ENCODE measurements around the gene HOOK1. TPM values are rescaled to one million over a fixed set of nuclear protein-coding genes. Genes with fewer than 3 reads are reported as not detected.

Gene HOOK1
- polyA plus RNA-seq = 1 to 10 TPM in 1 of 3 donors, under 1 TPM in 2; under 0.01 to 7.7 (median 0.68) TPM

GRCh38 chr1:59814901-59815825 lies at the start of gene HOOK1:
Gene HOOK1 (plus strand): TSS chr1:59814949. CDS start chr1:59815118, 169 bp downstream.
- no peak within 1 kb of the TSS for H3K27ac ChIP-seq (ENCODE audit: low read depth, low read length)
- 5 to 14% (median 11%) methylated on average over 63 to 71 of the region's 71 CpGs for WGBS, 3 donors

GRCh38 chr1:59765011-59765730 lies 49.6 kb upstream of the HOOK1 start:
- H3K27ac ChIP-seq (ENCODE audit: low read depth, low read length) = no peak overlapping the region
- 75 to 89% (median 83%) methylated on average over 5 of the region's 5 CpGs for WGBS, 3 donors

DNA sequence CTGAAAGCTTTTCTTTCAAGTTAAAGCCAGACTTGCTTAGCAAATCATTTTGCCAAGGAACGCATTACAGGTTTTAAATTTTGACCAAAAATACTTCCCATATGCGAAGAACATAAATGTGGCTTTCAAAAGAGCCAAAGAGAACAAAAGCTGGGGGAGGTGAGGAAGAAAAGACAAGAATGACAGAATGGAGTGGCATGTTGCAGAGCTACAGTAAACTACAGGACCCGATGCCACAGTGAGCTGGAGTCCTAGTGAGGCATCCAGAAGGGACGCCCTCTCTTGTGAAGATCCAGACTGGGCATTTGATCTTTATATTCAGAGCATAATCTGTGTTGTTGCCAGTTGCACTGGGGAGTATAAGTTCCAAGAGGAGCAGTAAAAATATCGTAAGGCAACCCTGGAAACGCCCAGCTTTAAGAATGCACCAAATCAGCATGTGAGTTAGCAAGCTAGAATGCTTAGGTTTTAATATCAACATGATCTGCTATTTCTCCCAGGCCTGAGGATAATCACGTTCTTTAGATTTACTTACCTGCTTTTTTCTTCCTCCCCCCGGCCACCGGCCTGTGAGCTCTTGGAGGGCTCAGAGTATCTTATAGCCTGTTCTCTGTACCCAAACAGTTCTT lies 48.4 kb upstream of the HOOK1 start:
- 76 to 92% (median 83%) methylated on average over 9 of the region's 9 CpGs for WGBS, 3 donors
- H3K27ac ChIP-seq (ENCODE audit: low read depth, low read length) = no peak overlapping the region

DNA sequence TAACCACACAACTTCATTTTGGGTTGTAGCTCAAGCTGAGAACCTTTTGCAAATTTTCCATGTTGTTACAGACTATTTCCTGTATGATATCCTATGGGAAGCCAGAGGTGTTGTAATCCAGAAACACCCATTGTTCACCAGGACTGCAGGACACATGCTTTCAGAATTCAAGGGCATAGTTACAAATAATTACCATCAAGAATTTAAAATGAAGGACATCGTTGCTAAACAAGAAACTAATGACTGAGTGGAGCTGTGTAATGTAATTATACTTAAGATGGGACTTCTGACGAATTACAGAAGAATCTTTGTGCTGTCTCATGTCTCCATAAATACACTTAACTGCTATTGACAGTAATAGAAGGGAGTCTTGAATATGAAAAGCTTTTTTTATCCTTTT lies 47.6 kb upstream of the HOOK1 start:
- no peak overlapping the region for H3K27ac ChIP-seq (ENCODE audit: low read depth, low read length)
- WGBS, 3 donors = 58 to 67% (median 63%) methylated on average over 2 of the region's 2 CpGs

- no peak overlapping the region for H3K27ac ChIP-seq (ENCODE audit: low read depth, low read length)
Observed at GRCh38 chr1:59768792-59769735, 45.7 kb upstream of the HOOK1 start.

DNA sequence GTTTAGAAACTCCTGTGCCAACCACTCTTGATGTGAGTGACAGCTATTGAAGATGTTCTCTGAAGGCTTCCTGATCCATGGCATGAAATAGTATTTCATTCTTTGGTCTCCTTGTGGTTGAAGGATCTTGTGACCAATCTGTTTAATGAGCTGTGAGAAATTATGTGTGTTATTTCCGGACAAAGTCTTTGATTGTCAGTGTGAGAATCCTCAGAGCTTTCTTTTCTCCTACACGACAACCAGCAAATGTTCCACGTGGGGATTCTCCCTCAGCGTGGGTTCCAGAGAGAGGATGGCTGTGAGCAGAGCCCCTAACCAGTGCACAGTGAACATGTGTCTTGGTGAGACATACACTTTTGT lies 45.0 kb upstream of the HOOK1 start:
- no peak overlapping the region for H3K27ac ChIP-seq (ENCODE audit: low read depth, low read length)
- 91 to 93% (median 93%) methylated on average over 4 of the region's 4 CpGs for WGBS, 3 donors

More at GRCh38 chr1:59768792-59769735, 45.7 kb upstream of the HOOK1 start:
- 63 to 93% (median 90%) methylated on average over 10 of the region's 10 CpGs for WGBS, 3 donors

- WGBS, 3 donors = 79 to 95% (median 94%) methylated on average over 3 of the region's 3 CpGs
- H3K27ac ChIP-seq (ENCODE audit: low read depth, low read length) = no peak overlapping the region
Observed at GRCh38 chr1:59771361-59771760, 43.4 kb upstream of the HOOK1 start.

- no peak overlapping the region for H3K27ac ChIP-seq (ENCODE audit: low read depth, low read length)
- 89 to 95% (median 91%) methylated on average over 4 of the region's 4 CpGs for WGBS, 3 donors
Observed at GRCh38 chr1:59775480-59775879, 39.3 kb upstream of the HOOK1 start.

GRCh38 chr1:59776960-59777852 lies 37.5 kb upstream of the HOOK1 start:
- no peak overlapping the region for H3K27ac ChIP-seq (ENCODE audit: low read depth, low read length)
- 60 to 79% (median 68%) methylated on average over 7 of the region's 7 CpGs for WGBS, 3 donors

DNA sequence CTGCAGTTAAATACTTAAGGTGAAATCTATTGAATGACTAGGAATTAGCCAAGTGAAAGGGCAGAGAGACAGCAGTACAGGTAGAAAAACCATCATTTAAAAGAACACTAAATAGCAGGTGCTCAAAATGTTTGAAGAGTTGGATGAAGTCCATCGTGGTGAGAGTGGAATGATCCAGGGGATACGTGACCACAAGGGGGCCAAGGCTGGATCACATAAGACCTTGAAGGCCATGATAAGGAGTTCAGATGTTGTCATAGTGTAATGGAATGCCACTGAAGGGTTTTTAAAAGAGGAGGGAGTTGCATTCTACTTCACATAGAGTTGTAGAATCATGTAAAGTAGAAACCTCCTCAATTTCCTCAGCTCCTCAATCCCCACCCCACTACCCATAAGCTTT lies 34.8 kb upstream of the HOOK1 start:
- H3K27ac ChIP-seq (ENCODE audit: low read depth, low read length) = no peak overlapping the region
- 39 to 77% (median 75%) methylated on average over 2 of the region's 2 CpGs for WGBS, 3 donors

GRCh38 chr1:59788825-59789224 lies 25.9 kb upstream of the HOOK1 start:
- no peak overlapping the region for H3K27ac ChIP-seq (ENCODE audit: low read depth, low read length)

DNA sequence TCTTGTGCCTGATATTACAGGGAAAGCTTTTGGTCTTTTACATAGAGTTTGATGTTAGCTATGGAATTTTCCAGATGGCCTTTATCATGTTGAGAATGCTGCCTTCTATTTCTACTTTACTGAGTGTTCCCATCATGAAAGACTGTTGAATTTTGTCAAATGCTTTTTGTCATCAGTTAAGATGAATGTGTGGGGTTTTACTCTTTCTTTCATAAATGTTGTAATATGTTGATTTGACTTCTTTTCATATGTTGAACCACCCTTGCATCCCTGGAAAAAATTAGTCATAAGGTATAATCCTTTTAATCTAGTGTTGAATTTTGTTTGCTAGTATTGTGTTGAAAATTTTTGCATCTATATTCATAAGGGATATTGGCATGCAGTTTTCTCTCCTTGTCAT lies 16.1 kb upstream of the HOOK1 start:
- H3K27ac ChIP-seq (ENCODE audit: low read depth, low read length) = no peak overlapping the region

DNA sequence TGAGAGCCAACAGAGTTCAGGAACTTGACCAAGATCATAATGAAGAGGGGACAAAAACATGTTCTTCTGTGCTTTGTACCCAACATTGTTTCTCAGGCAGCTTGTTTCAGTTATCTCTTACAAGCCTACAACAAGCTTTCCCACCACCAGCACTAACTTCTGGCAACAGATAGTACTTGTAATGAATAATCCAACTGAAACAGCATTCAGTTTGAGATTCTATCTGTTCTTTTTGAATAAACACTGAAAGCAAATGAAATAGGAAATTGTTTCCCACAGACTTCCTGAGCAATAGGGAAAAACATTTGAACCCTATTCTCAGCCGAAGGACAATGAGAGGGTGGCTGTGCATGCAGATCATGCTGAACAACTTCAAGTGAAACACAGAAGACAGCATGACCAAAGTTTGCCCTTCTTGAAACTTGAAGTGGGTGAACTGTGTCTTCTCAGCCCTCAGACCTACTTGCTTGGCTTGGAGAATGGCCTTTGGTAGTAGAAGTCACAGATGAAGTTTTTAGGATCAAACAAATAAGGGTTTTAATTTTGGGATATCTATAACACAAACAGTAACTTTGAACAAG lies 11.2 kb upstream of the HOOK1 start:
- 42 to 68% (median 68%) methylated on average over 1 of the region's 1 CpG for WGBS, 3 donors
- no peak overlapping the region for H3K27ac ChIP-seq (ENCODE audit: low read depth, low read length)

DNA sequence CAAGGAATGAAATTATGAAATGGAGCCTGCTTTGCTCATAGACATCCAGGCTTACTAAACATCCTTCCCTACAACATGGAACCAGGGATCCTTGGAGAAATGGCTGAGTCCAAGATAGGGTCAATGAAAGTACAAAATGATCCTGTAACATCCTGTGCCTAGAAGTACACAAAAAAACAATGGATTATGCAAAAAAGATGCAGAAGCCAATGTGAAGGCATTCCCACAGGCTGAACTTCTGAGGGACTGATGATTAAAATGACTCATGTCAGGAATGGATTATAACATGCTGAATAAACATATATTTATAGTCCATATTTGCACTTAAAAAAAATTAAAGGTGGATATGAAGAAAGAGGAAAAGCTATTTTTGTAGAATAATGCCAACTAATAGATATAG lies 10.4 kb upstream of the HOOK1 start:
- H3K27ac ChIP-seq (ENCODE audit: low read depth, low read length) = no peak overlapping the region

GRCh38 chr1:59805554-59805953 lies 9.2 kb upstream of the HOOK1 start:
- H3K27ac ChIP-seq (ENCODE audit: low read depth, low read length) = no peak overlapping the region

DNA sequence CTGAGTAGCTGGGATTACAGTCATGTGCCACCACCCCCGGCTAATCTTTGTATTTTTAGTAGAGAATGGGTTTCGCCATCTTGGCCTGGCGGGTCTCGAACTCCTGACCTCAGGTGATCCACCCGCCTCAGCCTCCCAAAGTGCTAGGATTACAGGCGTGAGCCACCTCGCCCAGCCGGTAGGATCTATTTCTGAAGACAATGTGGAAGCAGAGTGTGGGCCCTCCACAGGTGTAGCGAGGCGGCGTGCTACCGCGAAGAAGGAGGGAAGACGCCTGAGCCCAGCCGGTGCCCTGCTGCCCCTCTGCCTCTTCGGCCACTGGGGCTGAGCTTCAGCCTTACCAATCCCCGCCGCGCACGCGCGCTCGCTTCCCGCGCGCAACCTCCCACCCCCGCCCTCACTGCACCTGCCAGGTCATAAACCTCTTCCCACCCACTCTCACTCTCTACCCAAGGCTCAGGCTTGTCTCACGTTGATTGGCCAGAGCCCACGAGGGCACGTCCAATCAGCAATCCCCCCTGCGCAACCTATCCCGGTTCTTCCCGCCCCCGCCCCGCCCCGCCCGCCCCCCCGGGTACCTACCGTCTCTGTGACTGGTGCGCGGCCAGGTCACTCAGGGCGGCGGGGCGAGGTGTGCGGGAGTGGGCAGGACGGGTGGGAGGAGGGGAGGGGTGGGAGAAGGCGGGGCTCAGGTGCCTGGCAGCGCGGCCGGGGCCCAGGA lies 409 bp upstream of the HOOK1 start:
- H3K27ac ChIP-seq (ENCODE audit: low read depth, low read length) = no peak overlapping the region
- WGBS, 3 donors = 5 to 11% (median 10%) methylated on average over 41 to 50 of the region's 50 CpGs

GRCh38 chr1:59815892-59816291 lies 1.1 kb downstream of the HOOK1 start:
- H3K27ac ChIP-seq (ENCODE audit: low read depth, low read length) = no peak overlapping the region
- 15 to 72% (median 58%) methylated on average over 3 of the region's 3 CpGs for WGBS, 3 donors

All from adipose tissue (tissue), 3 donors.